ENCODE results near the gene HECW1.

Gene HECW1

GRCh38 chr7:43220250-43220649 lies 107.8 kb downstream of the HECW1 start:
- no peak for DNase-seq (ENCODE audit: low spot score)
- TF ChIP-seq CTCF (IDR thresholded peaks at IDR 0.05; ENCODE audit: extremely low read depth, missing control alignments), result no peak

- no peak for DNase-seq (ENCODE audit: low spot score)
- TF ChIP-seq CTCF (IDR thresholded peaks at IDR 0.05; ENCODE audit: extremely low read depth, missing control alignments), result no peak
Measured at GRCh38 chr7:43220742-43221141, 108.3 kb downstream of the HECW1 start.

GRCh38 chr7:43229801-43230200 lies 117.4 kb downstream of the HECW1 start:
- TF ChIP-seq CTCF (IDR thresholded peaks at IDR 0.05; ENCODE audit: extremely low read depth, missing control alignments), result no peak

GRCh38 chr7:43232366-43232765 lies 119.9 kb downstream of the HECW1 start:
- DNase-seq (ENCODE audit: low spot score), result no peak
- no peak for TF ChIP-seq CTCF (IDR thresholded peaks at IDR 0.05; ENCODE audit: extremely low read depth, missing control alignments)

More at GRCh38 chr7:43229801-43230200, 117.4 kb downstream of the HECW1 start:
- DNase-seq (ENCODE audit: low spot score), result no peak

GRCh38 chr7:43234073-43234472 lies 121.6 kb downstream of the HECW1 start:
- DNase-seq (ENCODE audit: low spot score), result no peak
- no peak for TF ChIP-seq CTCF (IDR thresholded peaks at IDR 0.05; ENCODE audit: extremely low read depth, missing control alignments)

- no peak for TF ChIP-seq CTCF (IDR thresholded peaks at IDR 0.05; ENCODE audit: extremely low read depth, missing control alignments)
- DNase-seq (ENCODE audit: low spot score), result no peak
Measured at GRCh38 chr7:43234968-43235367, 122.5 kb downstream of the HECW1 start.

GRCh38 chr7:43240565-43240964 lies 128.1 kb downstream of the HECW1 start:
- DNase-seq (ENCODE audit: low spot score), result no peak
- TF ChIP-seq CTCF (IDR thresholded peaks at IDR 0.05; ENCODE audit: extremely low read depth, missing control alignments), result no peak

Data from GM20000 (cell line).